ENCODE data around the gene SLC46A1. TPM values are rescaled to one million over a fixed set of nuclear protein-coding genes. Genes with fewer than 3 reads are reported as not detected.
A peak's percentile ranks its signal among the peaks of the same experiment; 100 is the strongest.

SLC46A1 gene
- total and polyA plus RNA-seq, 2 of the 8 experiments (the other 6 are each of a cell fraction or from before 2014, with no cell fraction given), result 5.3 to 8.7 TPM

- Histone ChIP-seq H2BK15ac (ENCODE audit: low read length) (no peak within 1 kb of the TSS), H4K20me1 (replicated peaks in 1 of 2; ENCODE audit: control insufficient read depth in 1 of 2, insufficient read depth in 2 of 2, low read length in 2 of 2) (peaks cover 0 to 2% of the 10 kb centered on the region in 2 experiments), H3K23me2 (ENCODE audit: low read depth, low read length) (peaks cover 9% of the 10 kb centered on the region), H3K4me3 (ENCODE audit: extremely low read depth in 1 of 4, insufficient read depth in 2 of 4, low read depth in 3 of 4, low read length in 4 of 4) (peak within 1 kb of the TSS; percentile 82 to 97 (median 86)), H2AFZ (ENCODE audit: low read length) (no peak within 1 kb of the TSS), H3K27me3 (replicated peaks in 1 of 4; ENCODE audit: control insufficient read depth in 3 of 4, extremely low read depth in 1 of 4, insufficient read depth in 3 of 4, low read length in 3 of 4) (no peaks in the 10 kb centered on the region), H2BK5ac (ENCODE audit: low read depth, low read length) (no peak within 1 kb of the TSS; the same call in 1 of the 2 replicates), H3K4ac (replicated peaks; ENCODE audit: insufficient read length, low read depth, low read length) (no peak within 1 kb of the TSS), H3K9me3 (ENCODE audit: insufficient read depth in 2 of 2, low read depth in 1 of 2, low read length in 1 of 2) (no peaks in the 10 kb centered on the region), H3K79me2 (ENCODE audit: control insufficient read depth in 1 of 2, insufficient read depth in 2 of 2, low read length in 2 of 2) (peaks cover 0 to 18% of the 10 kb centered on the region in 2 experiments; a peak in 2 of 4 replicates), H2BK120ac (replicated peaks; ENCODE audit: low read depth, low read length) (no peak within 1 kb of the TSS), H2BK20ac (ENCODE audit: low read length) (no peak within 1 kb of the TSS), H4K91ac (replicated peaks; ENCODE audit: insufficient read length, low read length) (no peak within 1 kb of the TSS), H3K27ac (ENCODE audit: low read depth, low read length) (peak within 1 kb of the TSS; percentile 70), H3K4me2 (ENCODE audit: insufficient read depth in 1 of 2, low read depth in 2 of 2, low read length in 2 of 2) (peak within 1 kb of the TSS; percentile 83 to 96), H3K36me3 (ENCODE audit: control insufficient read depth in 2 of 4, insufficient read depth in 4 of 4, low read length in 3 of 4) (peaks cover 21 to 46% (median 39%) of the 10 kb centered on the region in 4 experiments), H2AK5ac (ENCODE audit: low read depth, low read length) (no peak within 1 kb of the TSS), H3K9ac (replicated peaks in 1 of 4; ENCODE audit: extremely low read depth in 1 of 4, low read depth in 3 of 4, low read length in 3 of 4) (peak within 1 kb of the TSS; percentile 85 to 91 (median 88)), H3K18ac (ENCODE audit: extremely low read depth, low read length) (peak within 1 kb of the TSS; percentile 60; the same call in 1 of the 2 replicates), H3K79me1 (ENCODE audit: low read depth, low read length) (peaks cover 4% of the 10 kb centered on the region; the same call in 1 of the 2 replicates), H2BK12ac (ENCODE audit: low read depth, low read length) (no peak within 1 kb of the TSS), H3K23ac (ENCODE audit: insufficient read length) (no peak within 1 kb of the TSS), H3K56ac (replicated peaks; ENCODE audit: insufficient read length, low read depth, low read length) (peak within 1 kb of the TSS; percentile 25), H4K5ac (ENCODE audit: insufficient read length, low read depth, low read length) (peak within 1 kb of the TSS; percentile 28), H4K8ac (ENCODE audit: extremely low read depth, insufficient read depth, low read length) (peak within 1 kb of the TSS; percentile 97), H3K14ac (ENCODE audit: insufficient read length) (no peak within 1 kb of the TSS), H3K4me1 (replicated peaks in 1 of 4; ENCODE audit: control insufficient read depth in 3 of 4, insufficient read depth in 4 of 4, low read length in 3 of 4) (peaks cover 3 to 13% (median 5%) of the 10 kb centered on the region in 4 experiments; a peak in 6 of 7 replicates)
- 2% methylated on average over 49 of the region's 80 CpGs; no CpG with 5 or more reads in 1 of the 2 experiments for WGBS, 2 experiments (ENCODE audit: extremely low coverage in 1 of 2, insufficient coverage in 1 of 2, insufficient read length in 1 of 2, insufficient replicate concordance in 2 of 2, low coverage in 1 of 2, low lambda C conversion rate in 2 of 2, missing lambda C conversion rate in 1 of 2)
- POLR2A ChIA-PET (ENCODE audit: partially characterized antibody), result interaction anchor here (0.7 to 10.6 kb wide), 13 partner anchors 11 to 196 kb away, joined by 3 to 103 read pairs (median 5); partner anchors contain the start of genes FOXN1, IFT20, SARM1 and SEBOX
- FAIRE-seq (no peak), DNase-seq (ENCODE audit: low read depth in 1 of 2, low spot score in 2 of 2) (peak; percentile 59 to 94)
- CTCF ChIA-PET (ENCODE audit: partially characterized antibody), result interaction anchor here (0.6 to 4.4 kb wide), 10 partner anchors 11 to 735 kb away, joined by 3 to 20 read pairs (median 4); partner anchors contain the start of genes IFT20, SARM1, TNFAIP1 and VTN
- TF ChIP-seq TAF1 (IDR thresholded peaks at IDR 0.05; ENCODE audit: low read depth, low read length), result peak; percentile 97
- 0 out of 2 replicates have a peak, but pooled peaks have one; percentile 33 for TF ChIP-seq E2F6 (IDR thresholded peaks at IDR 0.05)
- TF ChIP-seq SP4 (IDR thresholded peaks at IDR 0.05; ENCODE audit: low read length), result peak; percentile 82; the same call in 1 of the 2 replicates
- no peak for TF ChIP-seq CBX5 (IDR thresholded peaks at IDR 0.05; ENCODE audit: low read depth, low read length)
- TF ChIP-seq ZNF274 (IDR thresholded peaks at IDR 0.05; ENCODE audit: borderline replicate concordance, extremely low read depth, low read length), result no peak
- no peak for TF ChIP-seq HDAC6 (IDR thresholded peaks at IDR 0.05; ENCODE audit: low read depth, low read length)
- TF ChIP-seq BCL11A (IDR thresholded peaks at IDR 0.05; ENCODE audit: low read depth in 2 of 2, low read length in 2 of 2), result no peak
- TF ChIP-seq BACH1 (IDR thresholded peaks at IDR 0.05; ENCODE audit: low read length), result no peak
- no peak for TF ChIP-seq RFX5 (IDR thresholded peaks at IDR 0.05; ENCODE audit: borderline replicate concordance, low read depth, low read length)
- TF ChIP-seq CTBP2 (IDR thresholded peaks at IDR 0.05; ENCODE audit: borderline replicate concordance, insufficient read depth, insufficient read length, low read length), result no peak
Observed at GRCh38 chr17:28357061-28357900, 48.7 kb downstream of the SLC46A1 start, which contains the start of gene POLDIP2. Gene POLDIP2, minus strand, starts transcription at chr17:28357527. Its CDS starts 79 bp downstream, at chr17:28357448.
